Ectodermal cell (in vitro differentiated cells): ENCODE data around the gene SPDYE3.
"Not testable (repeated sequence)": the region's sequence is repeated elsewhere in the genome, so short reads cannot be mapped to it uniquely, and the experiment has no call there.

Source experiments
- H3K27ac ChIP-seq: 2 replicates; pipeline ENCODE4 v1.7.0; 2013; ENCODE audit warnings: mild to moderate bottlenecking, low read depth, low read length; ENCODE audit not compliant: insufficient read depth, poor library complexity, severe bottlenecking
- H3K27me3 ChIP-seq: 2 replicates; pipeline ENCODE4 v1.7.0; 2013; ENCODE audit warnings: mild to moderate bottlenecking, low read length; ENCODE audit not compliant: insufficient read depth, control insufficient read depth, poor library complexity, severe bottlenecking
- H3K36me3 ChIP-seq: one replicate; pipeline ENCODE4 v1.7.0; 2013; ENCODE audit warnings: low read length; ENCODE audit not compliant: control insufficient read depth, insufficient read depth
- H3K4me1 ChIP-seq: one replicate; pipeline ENCODE4 v1.7.0; 2013; ENCODE audit warnings: low read length; ENCODE audit not compliant: control insufficient read depth, insufficient read depth
- H3K4me3 ChIP-seq: 2 replicates; pipeline ENCODE4 v1.7.0; 2013; ENCODE audit warnings: low read depth, low read length, control low read depth; ENCODE audit not compliant: insufficient read depth
- H3K9me3 ChIP-seq: 2 replicates; pipeline ENCODE4 v1.7.0; 2013; ENCODE audit warnings: mild to moderate bottlenecking, low read length, moderate library complexity; ENCODE audit not compliant: control insufficient read depth
- WGBS, 2 experiments: methylation state at CpG; one replicate each; pipeline ENCODE4 v1.1.7; 2013; ENCODE audit warnings: missing lambda C conversion rate in 2 of 2; 5-methylcytosine and 5-hydroxymethylcytosine counted together

Gene SPDYE3

GRCh38 chr7:100351657-100352058, 44.2 kb downstream of the SPDYE3 start:
- Histone ChIP-seq H3K36me3 (peaks cover 47% of the 10 kb centered on the region), H3K9me3 (no peaks in the 10 kb centered on the region), H3K27me3 (no peaks in the 10 kb centered on the region), H3K4me1 (peaks cover 3% of the 10 kb centered on the region), H3K27ac (no peak overlapping the region), H3K4me3 (no peak overlapping the region)
- 94% methylated on average over 6 of the region's 6 CpGs for WGBS, 2 experiments

- H3K4me1 ChIP-seq, H3K27me3 ChIP-seq, H3K27ac ChIP-seq, H3K4me3 ChIP-seq, H3K9me3 ChIP-seq: not testable (repeated sequence)
- 95 to 97% methylated on average over 16 to 17 of the region's 18 CpGs for WGBS, 2 experiments
- peaks cover 46% of the 10 kb centered on the region for H3K36me3 ChIP-seq
Measured at GRCh38 chr7:100352230-100352781, 44.8 kb downstream of the SPDYE3 start.

- Histone ChIP-seq H3K4me3 (no peak overlapping the region), H3K4me1 (peaks cover 3% of the 10 kb centered on the region), H3K27ac (no peak overlapping the region), H3K36me3 (peaks cover 40% of the 10 kb centered on the region), H3K9me3 (no peaks in the 10 kb centered on the region), H3K27me3 (no peaks in the 10 kb centered on the region)
- 93 to 94% methylated on average over 16 of the region's 16 CpGs for WGBS, 2 experiments
Measured at GRCh38 chr7:100352984-100353684, 45.6 kb downstream of the SPDYE3 start.

DNA sequence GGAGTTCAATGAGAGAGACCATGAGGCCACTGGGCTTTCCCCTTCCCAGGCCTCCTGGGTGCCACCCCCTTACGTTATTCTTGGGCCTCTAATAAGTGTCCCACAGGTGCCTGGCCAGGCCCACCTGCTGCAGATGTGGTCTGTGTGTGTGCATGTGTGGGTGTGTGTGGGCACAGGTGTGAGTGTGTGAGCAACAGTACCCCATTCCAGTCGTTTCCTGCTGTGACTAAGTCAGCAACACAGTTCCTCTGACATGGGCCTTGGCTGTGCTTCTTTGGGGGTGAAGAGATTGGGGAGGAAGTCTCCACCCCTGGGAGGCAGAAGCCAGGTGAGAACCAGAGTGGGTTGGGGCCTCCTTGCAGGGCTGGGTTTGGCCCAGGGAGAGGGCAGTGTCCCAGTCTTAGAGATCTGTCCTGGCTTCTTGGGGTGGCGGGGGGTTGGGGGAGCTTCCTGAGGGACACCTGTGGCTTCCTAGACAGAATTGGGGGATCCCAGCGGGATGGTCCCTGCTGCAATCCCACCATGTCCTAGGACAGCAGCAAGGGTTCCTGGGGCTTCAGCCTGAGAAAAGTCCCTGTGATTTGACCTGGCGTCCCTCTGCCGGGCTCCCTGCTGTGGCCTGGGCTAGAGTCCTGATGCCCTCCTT, 46.3 kb downstream of the SPDYE3 start:
- H3K27ac ChIP-seq: no peak overlapping the region
- WGBS, 2 experiments: 92 to 96% methylated on average over 6 of the region's 6 CpGs
- no peaks in the 10 kb centered on the region for H3K27me3 ChIP-seq
- H3K4me1 ChIP-seq: peaks cover 3% of the 10 kb centered on the region
- no peaks in the 10 kb centered on the region for H3K9me3 ChIP-seq
- no peak overlapping the region for H3K4me3 ChIP-seq
- H3K36me3 ChIP-seq: peaks cover 43% of the 10 kb centered on the region

DNA sequence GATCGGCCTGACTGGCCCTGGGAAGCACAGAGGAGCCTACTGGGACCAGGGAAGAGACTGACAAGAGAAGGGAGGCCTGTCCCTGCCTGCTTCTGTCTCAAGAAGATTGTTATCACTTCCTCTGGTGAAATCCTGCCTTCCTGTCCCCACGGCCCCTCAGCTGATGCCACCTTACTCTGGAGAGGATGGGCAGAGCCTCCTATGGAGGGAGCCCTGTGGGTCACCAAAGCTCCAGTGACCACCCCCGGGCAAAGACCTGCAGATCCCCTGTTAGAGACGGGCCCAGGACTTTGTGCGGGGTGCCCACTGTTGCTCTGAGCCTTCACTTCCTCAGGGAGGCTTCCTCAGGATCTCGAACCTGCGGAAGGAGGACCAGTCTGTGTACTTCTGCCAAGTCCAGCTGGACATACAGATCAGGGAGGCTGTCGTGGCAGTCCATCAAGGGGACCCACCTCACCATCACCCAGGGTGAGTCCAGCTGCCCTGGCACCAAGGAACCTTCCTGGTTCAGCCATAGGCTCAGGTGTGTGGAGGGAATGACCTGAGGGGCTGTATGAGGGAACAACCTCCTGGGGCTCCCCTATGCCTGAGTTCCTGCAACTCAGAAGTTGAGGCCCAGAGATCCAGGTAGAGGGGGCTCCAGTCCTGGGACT, 49.0 kb downstream of the SPDYE3 start:
- H3K36me3 ChIP-seq: peaks cover 62% of the 10 kb centered on the region
- H3K4me3 ChIP-seq: no peak overlapping the region
- H3K27ac ChIP-seq: no peak overlapping the region
- no peaks in the 10 kb centered on the region for H3K9me3 ChIP-seq
- H3K4me1 ChIP-seq: peaks cover 3% of the 10 kb centered on the region
- WGBS, 2 experiments: 94% methylated on average over 8 of the region's 8 CpGs
- H3K27me3 ChIP-seq: no peaks in the 10 kb centered on the region

GRCh38 chr7:100357131-100357561, 49.6 kb downstream of the SPDYE3 start:
- no peak overlapping the region for H3K27ac ChIP-seq
- no peaks in the 10 kb centered on the region for H3K9me3 ChIP-seq
- peaks cover 67% of the 10 kb centered on the region for H3K36me3 ChIP-seq
- no peak overlapping the region for H3K4me3 ChIP-seq
- H3K4me1 ChIP-seq: peaks cover 3% of the 10 kb centered on the region
- H3K27me3 ChIP-seq: no peaks in the 10 kb centered on the region
- WGBS, 2 experiments: 95 to 96% methylated on average over 6 of the region's 6 CpGs

- no peaks in the 10 kb centered on the region for H3K27me3 ChIP-seq
- peaks cover 3% of the 10 kb centered on the region for H3K4me1 ChIP-seq
- no peak within 1 kb of the TSS for H3K4me3 ChIP-seq
- H3K9me3 ChIP-seq: no peaks in the 10 kb centered on the region
- peaks cover 77% of the 10 kb centered on the region for H3K36me3 ChIP-seq
- 89% methylated on average over 9 to 10 of the region's 11 CpGs for WGBS, 2 experiments
- no peak within 1 kb of the TSS for H3K27ac ChIP-seq
Measured at GRCh38 chr7:100358027-100358856, 50.7 kb downstream of the SPDYE3 start, which contains the start of gene PILRB. PILRB (plus strand) TSS chr7:100358117; CDS start chr7:100358303, 186 bp downstream.

GRCh38 chr7:100358857-100359212, 51.3 kb downstream of the SPDYE3 start:
- peaks cover 3% of the 10 kb centered on the region for H3K4me1 ChIP-seq
- H3K27ac ChIP-seq: no peak overlapping the region
- H3K36me3 ChIP-seq: peaks cover 73% of the 10 kb centered on the region
- H3K9me3 ChIP-seq: no peaks in the 10 kb centered on the region
- no peak overlapping the region for H3K4me3 ChIP-seq
- 94 to 97% methylated on average over 8 of the region's 8 CpGs for WGBS, 2 experiments
- no peaks in the 10 kb centered on the region for H3K27me3 ChIP-seq

DNA sequence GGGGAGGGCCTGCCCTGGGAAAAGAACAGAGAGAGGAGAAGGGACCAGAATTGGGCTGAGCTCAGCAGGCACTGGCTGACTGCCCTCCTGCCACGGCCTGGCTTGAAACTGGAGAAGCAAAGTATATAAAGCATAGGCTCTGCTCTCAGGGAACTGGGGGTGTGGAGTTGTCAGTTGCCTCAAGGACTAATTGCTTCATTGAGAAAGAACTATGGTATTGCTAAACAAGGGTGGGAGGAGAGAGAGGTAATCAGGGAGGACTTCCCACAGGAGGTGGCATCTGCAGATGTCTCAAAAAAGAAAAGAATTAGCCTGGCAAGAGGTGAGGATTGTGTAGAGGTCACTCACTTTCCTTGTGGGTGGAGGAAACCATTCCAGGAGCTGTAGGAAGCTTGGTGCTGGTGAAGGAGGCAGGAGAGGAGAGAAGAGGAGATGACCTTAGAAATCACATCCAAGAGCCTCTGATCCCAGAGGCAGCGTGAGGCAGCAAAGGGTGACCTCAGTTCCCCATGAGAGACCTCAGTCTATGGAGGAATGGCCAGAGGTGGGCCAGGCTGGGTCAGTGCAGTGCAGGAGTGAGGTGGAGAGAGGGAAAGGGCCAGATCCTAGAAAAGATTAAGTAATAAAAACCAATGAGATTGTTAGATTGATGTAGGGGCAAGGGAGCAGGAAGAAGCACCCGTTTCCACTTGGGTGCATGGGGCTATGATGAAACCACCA, 52.8 kb downstream of the SPDYE3 start:
- H3K9me3 ChIP-seq: no peaks in the 10 kb centered on the region
- no peak overlapping the region for H3K4me3 ChIP-seq
- peaks cover 59% of the 10 kb centered on the region for H3K36me3 ChIP-seq
- 95% methylated on average over 3 of the region's 3 CpGs for WGBS, 2 experiments
- H3K27ac ChIP-seq: no peak overlapping the region
- H3K27me3 ChIP-seq: no peaks in the 10 kb centered on the region
- no peaks in the 10 kb centered on the region for H3K4me1 ChIP-seq
